GM10266 (cell line): ENCODE measurements around the gene PTPRO.

Experiments used
- DNase-seq: peaks from one replicate; pipeline ENCODE4 v3.0.0; 2012; ENCODE audit errors: extremely low spot score
- CTCF ChIP-seq: IDR thresholded peaks from 2 replicates; pipeline ENCODE4 v1.5.1; 2012; ENCODE audit warnings: mild to moderate bottlenecking, low read depth; ENCODE audit not compliant: control insufficient read depth, insufficient read depth; ENCODE audit errors: missing control alignments

The PTPRO gene

GRCh38 chr12:15458008-15458407 is 135.7 kb downstream of the PTPRO start:
- TF ChIP-seq CTCF = no peak
- DNase-seq = no peak

- TF ChIP-seq CTCF = no peak
- no peak for DNase-seq
These were observed 146.6 kb downstream of the PTPRO start for GRCh38 chr12:15468911-15469310.

- no peak for TF ChIP-seq CTCF
- DNase-seq = no peak
These were observed 147.0 kb downstream of the PTPRO start for GRCh38 chr12:15469356-15469755.

GRCh38 chr12:15472036-15472435 is 149.7 kb downstream of the PTPRO start:
- no peak for TF ChIP-seq CTCF
- no peak for DNase-seq

GRCh38 chr12:15474766-15475165 is 152.5 kb downstream of the PTPRO start:
- no peak for DNase-seq
- TF ChIP-seq CTCF = no peak

GRCh38 chr12:15477761-15478160 is 155.5 kb downstream of the PTPRO start:
- no peak for TF ChIP-seq CTCF
- DNase-seq = no peak

GRCh38 chr12:15481846-15482245 is 159.5 kb downstream of the PTPRO start:
- no peak for TF ChIP-seq CTCF
- no peak for DNase-seq
